ENCODE measurements around the gene RAB31.

RAB31 gene

DNA sequence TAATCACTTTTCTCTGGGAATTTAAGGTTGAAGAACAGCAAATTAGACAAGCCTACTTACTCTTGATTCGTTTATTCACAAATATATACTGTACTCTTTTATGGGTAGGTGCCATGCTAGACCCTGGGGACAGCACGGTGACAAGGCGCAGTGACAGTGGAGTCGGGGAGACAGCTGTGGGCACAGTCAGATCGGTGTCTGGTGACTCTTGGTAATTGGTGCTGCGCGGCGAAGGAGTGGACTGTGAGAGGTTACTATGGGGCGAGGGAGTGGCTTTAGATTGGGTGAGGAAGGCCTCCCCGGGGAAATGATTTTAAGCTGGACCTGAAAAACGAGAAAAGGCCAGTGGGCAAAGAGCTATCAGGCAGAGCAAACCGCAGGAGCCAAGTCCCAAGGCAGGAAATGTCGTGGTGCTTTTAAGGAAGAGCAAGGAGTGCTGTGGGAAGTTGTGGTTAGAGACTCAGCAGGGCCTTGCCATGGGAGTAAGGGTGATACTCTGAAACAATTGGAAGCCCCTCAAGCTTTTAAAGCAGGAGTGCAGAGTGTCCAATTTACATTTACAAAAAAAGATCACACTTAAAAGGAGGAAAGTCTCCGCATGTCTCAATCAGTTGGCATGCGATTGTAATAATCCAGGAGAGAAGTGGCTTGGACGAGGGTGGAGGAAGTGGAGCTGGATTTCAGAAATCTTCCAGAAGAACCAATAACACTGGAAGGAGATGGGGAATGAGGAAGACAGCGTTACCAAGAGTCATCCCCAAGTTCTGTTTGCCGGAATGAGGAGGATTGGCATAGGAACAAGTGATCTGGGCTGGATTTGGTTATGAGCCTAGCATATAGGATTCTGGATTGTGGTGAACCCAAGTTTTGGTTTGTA lies 141.5 kb downstream of the RAB31 start:
- Histone ChIP-seq H2BK120ac (ENCODE audit: low read depth, low read length) (no peak overlapping the region), H3K79me1 (ENCODE audit: low read depth, low read length) (no peaks in the 10 kb centered on the region), H3K4me2 (ENCODE audit: insufficient read depth, low read length, poor library complexity, severe bottlenecking) (no peak overlapping the region), H3K4me1 (ENCODE audit: control insufficient read depth in 2 of 2, insufficient read depth in 1 of 2, low read depth in 1 of 2, low read length in 2 of 2) (no peaks in the 10 kb centered on the region), H2BK12ac (ENCODE audit: low read length) (no peak overlapping the region), H2AFZ (ENCODE audit: low read length) (no peak overlapping the region), H2AK5ac (ENCODE audit: low read depth, low read length) (no peak overlapping the region), H4K91ac (ENCODE audit: low read depth, low read length, poor library complexity) (no peak overlapping the region), H3K36me3 (replicated peaks in 1 of 2; ENCODE audit: control insufficient read depth in 2 of 2, insufficient read depth in 2 of 2, low read length in 2 of 2) (peaks cover 0 to 33% of the 10 kb centered on the region in 2 donors), H3K9me3 (replicated peaks in 1 of 2; ENCODE audit: control insufficient read depth in 2 of 2, insufficient read depth in 1 of 2, low read depth in 1 of 2, low read length in 2 of 2) (peaks cover 0 to 14% of the 10 kb centered on the region in 2 donors), H3K9ac (ENCODE audit: low read depth, low read length, poor library complexity) (no peak overlapping the region), H3K23ac (ENCODE audit: low read depth, low read length, poor library complexity) (no peak overlapping the region), H3K4me3 (ENCODE audit: low read length in 2 of 2) (no peak overlapping the region), H3K4ac (ENCODE audit: low read length) (no peak overlapping the region), H3K14ac (ENCODE audit: low read length) (no peak overlapping the region), H2BK5ac (ENCODE audit: low read length) (no peak overlapping the region), H2BK15ac (ENCODE audit: low read length) (no peak overlapping the region), H3K27ac (replicated peaks; ENCODE audit: low read length) (no peak overlapping the region), H4K8ac (ENCODE audit: low read depth, low read length) (no peak overlapping the region), H3K27me3 (ENCODE audit: control insufficient read depth in 3 of 3, insufficient read depth in 3 of 3, low read depth in 1 of 3, low read length in 3 of 3) (no peaks in the 10 kb centered on the region), H3K18ac (ENCODE audit: low read length) (no peak overlapping the region)
- DNase-seq (ENCODE audit: low spot score): no peak
- no CpG with 5 or more reads among the region's 18 CpGs for WGBS, 2 donors (ENCODE audit: extremely low coverage in 2 of 2, insufficient read length in 2 of 2, insufficient replicate concordance in 1 of 2)

- Histone ChIP-seq H2BK120ac (ENCODE audit: low read depth, low read length) (no peak overlapping the region), H3K9ac (ENCODE audit: low read depth, low read length, poor library complexity) (no peak overlapping the region), H3K4me2 (ENCODE audit: insufficient read depth, low read length, poor library complexity, severe bottlenecking) (no peak overlapping the region), H4K91ac (ENCODE audit: low read depth, low read length, poor library complexity) (no peak overlapping the region), H3K14ac (ENCODE audit: low read length) (no peak overlapping the region), H3K9me3 (replicated peaks in 1 of 2; ENCODE audit: control insufficient read depth in 2 of 2, insufficient read depth in 1 of 2, low read depth in 1 of 2, low read length in 2 of 2) (peaks cover 0 to 16% of the 10 kb centered on the region in 2 donors), H2BK5ac (ENCODE audit: low read length) (no peak overlapping the region), H3K4me3 (ENCODE audit: low read length in 2 of 2) (no peak overlapping the region), H2AFZ (ENCODE audit: low read length) (no peak overlapping the region), H4K8ac (ENCODE audit: low read depth, low read length) (no peak overlapping the region), H2BK12ac (ENCODE audit: low read length) (no peak overlapping the region), H3K27me3 (ENCODE audit: control insufficient read depth in 3 of 3, insufficient read depth in 3 of 3, low read depth in 1 of 3, low read length in 3 of 3) (no peaks in the 10 kb centered on the region), H2AK5ac (ENCODE audit: low read depth, low read length) (no peak overlapping the region), H3K27ac (replicated peaks; ENCODE audit: low read length) (no peak overlapping the region), H3K4me1 (ENCODE audit: control insufficient read depth in 2 of 2, insufficient read depth in 1 of 2, low read depth in 1 of 2, low read length in 2 of 2) (no peaks in the 10 kb centered on the region), H3K79me1 (ENCODE audit: low read depth, low read length) (no peaks in the 10 kb centered on the region), H3K36me3 (replicated peaks in 1 of 2; ENCODE audit: control insufficient read depth in 2 of 2, insufficient read depth in 2 of 2, low read length in 2 of 2) (peaks cover 0 to 30% of the 10 kb centered on the region in 2 donors), H3K4ac (ENCODE audit: low read length) (no peak overlapping the region), H2BK15ac (ENCODE audit: low read length) (no peak overlapping the region), H3K23ac (ENCODE audit: low read depth, low read length, poor library complexity) (no peak overlapping the region), H3K18ac (ENCODE audit: low read length) (no peak overlapping the region)
- no CpG with 5 or more reads among the region's 3 CpGs for WGBS, 2 donors (ENCODE audit: extremely low coverage in 2 of 2, insufficient read length in 2 of 2, insufficient replicate concordance in 1 of 2)
- DNase-seq (ENCODE audit: low spot score): no peak
Observed at GRCh38 chr18:9850309-9850708, 142.2 kb downstream of the RAB31 start.

GRCh38 chr18:9851511-9851910 lies 143.4 kb downstream of the RAB31 start:
- Histone ChIP-seq H2BK15ac (ENCODE audit: low read length) (no peak overlapping the region), H3K4me3 (ENCODE audit: low read length in 2 of 2) (no peak overlapping the region), H4K8ac (ENCODE audit: low read depth, low read length) (no peak overlapping the region), H3K4me2 (ENCODE audit: insufficient read depth, low read length, poor library complexity, severe bottlenecking) (no peak overlapping the region), H2BK12ac (ENCODE audit: low read length) (no peak overlapping the region), H2AFZ (ENCODE audit: low read length) (no peak overlapping the region), H3K27me3 (ENCODE audit: control insufficient read depth in 3 of 3, insufficient read depth in 3 of 3, low read depth in 1 of 3, low read length in 3 of 3) (no peaks in the 10 kb centered on the region), H3K4me1 (ENCODE audit: control insufficient read depth in 2 of 2, insufficient read depth in 1 of 2, low read depth in 1 of 2, low read length in 2 of 2) (no peaks in the 10 kb centered on the region), H3K18ac (ENCODE audit: low read length) (no peak overlapping the region), H2BK120ac (ENCODE audit: low read depth, low read length) (no peak overlapping the region), H2BK5ac (ENCODE audit: low read length) (no peak overlapping the region), H2AK5ac (ENCODE audit: low read depth, low read length) (no peak overlapping the region), H3K79me1 (ENCODE audit: low read depth, low read length) (no peaks in the 10 kb centered on the region), H3K4ac (ENCODE audit: low read length) (no peak overlapping the region), H3K27ac (replicated peaks; ENCODE audit: low read length) (no peak overlapping the region), H3K36me3 (replicated peaks in 1 of 2; ENCODE audit: control insufficient read depth in 2 of 2, insufficient read depth in 2 of 2, low read length in 2 of 2) (peaks cover 0 to 18% of the 10 kb centered on the region in 2 donors), H3K14ac (ENCODE audit: low read length) (no peak overlapping the region), H3K9ac (ENCODE audit: low read depth, low read length, poor library complexity) (no peak overlapping the region), H3K9me3 (replicated peaks in 1 of 2; ENCODE audit: control insufficient read depth in 2 of 2, insufficient read depth in 1 of 2, low read depth in 1 of 2, low read length in 2 of 2) (peaks cover 0 to 16% of the 10 kb centered on the region in 2 donors), H3K23ac (ENCODE audit: low read depth, low read length, poor library complexity) (no peak overlapping the region), H4K91ac (ENCODE audit: low read depth, low read length, poor library complexity) (no peak overlapping the region)
- no peak for DNase-seq (ENCODE audit: low spot score)
- no CpG with 5 or more reads among the region's 2 CpGs for WGBS, 2 donors (ENCODE audit: extremely low coverage in 2 of 2, insufficient read length in 2 of 2, insufficient replicate concordance in 1 of 2)

- Histone ChIP-seq H2BK12ac (ENCODE audit: low read length) (no peak overlapping the region), H4K8ac (ENCODE audit: low read depth, low read length) (no peak overlapping the region), H3K14ac (ENCODE audit: low read length) (no peak overlapping the region), H3K27ac (replicated peaks; ENCODE audit: low read length) (no peak overlapping the region), H3K27me3 (ENCODE audit: control insufficient read depth in 3 of 3, insufficient read depth in 3 of 3, low read depth in 1 of 3, low read length in 3 of 3) (no peaks in the 10 kb centered on the region), H2BK5ac (ENCODE audit: low read length) (no peak overlapping the region), H2AK5ac (ENCODE audit: low read depth, low read length) (no peak overlapping the region), H3K4me1 (ENCODE audit: control insufficient read depth in 2 of 2, insufficient read depth in 1 of 2, low read depth in 1 of 2, low read length in 2 of 2) (no peaks in the 10 kb centered on the region), H3K79me1 (ENCODE audit: low read depth, low read length) (no peaks in the 10 kb centered on the region), H3K9me3 (replicated peaks in 1 of 2; ENCODE audit: control insufficient read depth in 2 of 2, insufficient read depth in 1 of 2, low read depth in 1 of 2, low read length in 2 of 2) (peaks cover 0 to 16% of the 10 kb centered on the region in 2 donors), H3K36me3 (replicated peaks in 1 of 2; ENCODE audit: control insufficient read depth in 2 of 2, insufficient read depth in 2 of 2, low read length in 2 of 2) (peaks cover 0 to 9% of the 10 kb centered on the region in 2 donors), H2AFZ (ENCODE audit: low read length) (no peak overlapping the region), H3K4me3 (ENCODE audit: low read length in 2 of 2) (no peak overlapping the region), H2BK15ac (ENCODE audit: low read length) (no peak overlapping the region), H4K91ac (ENCODE audit: low read depth, low read length, poor library complexity) (no peak overlapping the region), H2BK120ac (ENCODE audit: low read depth, low read length) (no peak overlapping the region), H3K18ac (ENCODE audit: low read length) (no peak overlapping the region), H3K23ac (ENCODE audit: low read depth, low read length, poor library complexity) (no peak overlapping the region), H3K9ac (ENCODE audit: low read depth, low read length, poor library complexity) (no peak overlapping the region), H3K4ac (ENCODE audit: low read length) (no peak overlapping the region), H3K4me2 (ENCODE audit: insufficient read depth, low read length, poor library complexity, severe bottlenecking) (no peak overlapping the region)
- WGBS, 2 donors (ENCODE audit: extremely low coverage in 2 of 2, insufficient read length in 2 of 2, insufficient replicate concordance in 1 of 2): no CpG with 5 or more reads among the region's 5 CpGs
- no peak for DNase-seq (ENCODE audit: low spot score)
Observed at GRCh38 chr18:9852266-9853081, 144.4 kb downstream of the RAB31 start.
